Esophagus mucosa (tissue), 1 donor: ENCODE results near the gene VGLL1. TPM values are rescaled to one million over a fixed set of nuclear protein-coding genes. Genes with fewer than 3 reads are reported as not detected.
A peak's percentile ranks its signal among the peaks of the same experiment; 100 is the strongest.

ENCODE experiments used
- ATAC-seq: fragments of 200-7000 bp; cut with Tn5 transposase; one replicate; pipeline ENCODE4 v1.9.1; 2020
- total RNA-seq: library from RNA; stranded (reverse); gene quantifications from one replicate; pipeline ENCODE4 v1.2.4, GENCODE V29; 2023
- donor health status: DM: yes; HTN: yes; CAD: no.

VGLL1 gene
- total RNA-seq, 1 donor from 2014 or later: 0.36 TPM

DNA sequence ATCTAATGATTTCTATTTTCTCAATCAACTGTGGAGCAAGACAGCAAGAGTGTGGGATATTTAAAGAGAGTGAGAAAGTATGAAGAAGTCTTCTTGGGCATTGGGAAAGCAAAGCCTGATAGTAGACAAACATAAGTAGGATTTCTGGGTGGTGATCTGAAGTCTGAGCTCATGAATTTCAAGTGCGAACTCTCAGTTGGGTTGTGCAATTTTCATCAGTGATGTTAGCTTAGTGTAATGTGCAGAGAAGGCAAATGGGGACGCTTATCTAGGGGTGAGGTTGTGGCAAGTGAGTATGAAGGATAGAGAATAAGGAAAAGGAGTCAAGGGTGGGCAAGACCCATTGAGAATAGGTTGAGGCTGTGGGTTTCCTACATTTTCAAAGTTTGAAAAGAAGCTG lies 23.7 kb downstream of the VGLL1 start:
- no peak for ATAC-seq

DNA sequence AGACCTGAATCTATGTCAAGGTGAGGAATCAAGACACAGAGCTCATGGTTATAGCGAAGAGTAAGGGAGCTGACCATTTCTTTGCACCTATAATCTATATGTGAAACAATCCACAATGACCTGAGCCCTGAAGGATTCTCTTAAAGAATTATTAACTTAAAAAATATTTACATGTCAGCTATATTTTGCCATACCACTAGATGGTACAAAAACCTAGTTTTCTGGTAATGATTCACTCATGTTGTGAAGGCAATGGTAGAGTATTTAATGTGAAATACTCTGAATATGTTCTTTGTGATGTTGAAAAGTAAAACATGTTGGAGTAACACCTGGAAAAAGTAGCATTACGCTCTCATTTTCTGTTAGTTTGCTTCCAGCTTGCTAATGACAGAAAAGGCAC lies 40.0 kb downstream of the VGLL1 start:
- ATAC-seq: no peak

DNA sequence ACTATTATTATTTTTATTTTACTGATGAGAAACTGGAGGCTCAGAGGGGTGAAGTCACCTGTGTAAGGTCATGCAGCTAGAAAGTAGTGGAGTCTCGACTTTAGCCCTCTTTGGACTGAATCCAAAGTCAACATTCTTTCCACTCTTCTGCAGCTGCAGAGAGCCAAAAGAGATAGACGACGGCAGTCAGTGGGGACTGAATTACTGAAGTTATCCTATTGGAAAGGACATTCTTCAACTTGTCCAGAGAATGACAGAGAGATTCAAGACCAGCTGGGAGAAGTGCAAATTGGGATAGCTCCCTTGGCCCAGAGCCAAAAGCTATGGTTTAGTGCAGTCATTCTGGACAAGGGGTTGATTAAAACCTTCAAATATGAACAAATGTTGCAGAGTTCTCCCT lies 42.5 kb downstream of the VGLL1 start:
- no peak for ATAC-seq

DNA sequence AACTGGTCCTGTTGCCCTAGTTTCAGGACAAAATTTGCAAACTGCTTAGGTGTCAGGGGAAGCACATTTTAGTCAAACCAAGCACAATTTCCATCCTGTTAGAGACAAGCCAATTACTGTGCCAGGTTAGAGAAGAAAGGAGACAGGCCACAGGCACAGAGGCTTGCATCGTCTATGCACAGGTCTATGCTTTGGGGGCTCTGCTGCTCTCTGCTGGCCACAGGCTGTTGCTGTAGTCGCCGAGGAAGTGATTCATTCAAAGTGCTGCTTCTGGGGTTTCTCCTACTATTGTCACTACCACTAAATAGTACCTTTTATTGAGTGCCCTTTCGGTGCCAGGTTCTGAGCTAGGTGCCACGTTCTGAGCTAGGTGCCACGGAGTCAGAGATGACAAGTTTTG lies 45.5 kb downstream of the VGLL1 start:
- ATAC-seq: peak; percentile 80

DNA sequence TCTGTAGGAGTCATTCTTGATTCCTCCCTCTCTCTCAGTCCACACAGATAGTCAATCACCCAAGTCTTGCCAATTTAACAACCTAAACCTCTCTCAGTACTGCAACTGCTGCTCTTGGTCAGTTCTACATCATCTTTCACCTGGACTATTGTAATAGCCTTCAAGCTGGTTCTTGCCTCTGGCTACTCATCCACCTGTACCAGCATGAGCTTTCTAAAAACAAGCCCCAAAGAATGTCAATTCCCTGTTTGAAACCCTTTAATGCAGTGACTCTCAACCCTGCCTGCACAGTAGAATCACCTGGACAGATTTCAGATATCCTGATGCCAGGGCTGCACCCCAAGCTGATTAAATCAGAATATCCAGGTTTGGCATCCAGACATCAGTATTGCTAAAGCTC lies 48.3 kb downstream of the VGLL1 start:
- no peak for ATAC-seq

DNA sequence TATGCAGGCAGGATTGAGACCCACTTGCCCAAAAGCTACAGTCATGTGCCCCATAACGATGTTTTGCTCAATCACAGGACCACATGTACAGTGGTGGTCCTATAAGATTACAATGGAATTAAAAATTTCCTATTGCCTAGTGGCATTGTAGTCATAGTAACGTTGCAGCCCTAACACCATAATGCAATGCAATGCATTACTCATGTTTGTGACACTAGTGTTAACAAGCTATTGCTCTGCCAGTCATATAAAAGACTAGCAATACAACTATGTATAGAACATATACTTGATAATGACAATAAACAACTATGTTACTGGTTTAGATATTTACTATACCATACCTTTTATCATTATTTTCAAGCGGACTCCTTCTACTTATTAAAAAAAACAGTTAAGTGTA lies 50.6 kb downstream of the VGLL1 start:
- ATAC-seq: no peak

DNA sequence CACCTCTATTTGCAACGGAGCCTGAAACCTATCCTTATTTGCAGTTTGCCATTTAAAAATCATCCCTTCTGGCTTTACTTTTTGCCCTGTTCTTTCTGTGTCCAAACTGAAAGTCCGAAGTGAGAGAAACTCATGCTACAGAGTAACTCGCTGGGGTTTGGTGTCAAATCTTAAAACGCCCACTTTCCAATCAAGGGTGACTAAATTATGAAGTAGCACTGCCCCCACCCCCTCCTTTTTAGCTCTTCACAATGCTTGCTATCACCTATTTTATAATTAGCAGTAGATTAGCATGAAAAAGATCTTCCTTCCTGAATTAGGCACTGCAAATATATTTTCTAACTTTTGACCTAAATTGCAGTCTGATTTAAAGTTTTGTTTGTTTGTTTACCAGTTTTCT lies 52.5 kb downstream of the VGLL1 start:
- ATAC-seq: no peak

DNA sequence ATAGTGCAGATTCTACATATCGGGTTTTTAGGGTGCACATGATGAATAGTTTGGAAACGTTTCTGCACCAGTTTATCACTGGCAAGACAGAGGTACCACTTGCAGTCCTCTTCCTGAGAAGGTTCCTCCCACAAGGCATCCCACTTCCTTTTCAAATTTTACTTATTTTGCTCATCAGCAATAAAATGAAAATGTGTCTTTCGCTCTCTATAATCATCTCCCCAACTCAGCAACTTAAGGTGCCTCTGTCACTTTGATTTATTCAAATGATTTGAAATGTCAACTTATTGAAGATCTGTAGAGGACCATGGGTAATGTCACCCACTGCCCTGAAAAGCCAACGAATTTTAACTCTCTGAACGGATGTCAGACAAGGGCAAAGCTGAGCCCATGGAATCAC lies 53.2 kb downstream of the VGLL1 start:
- no peak for ATAC-seq

DNA sequence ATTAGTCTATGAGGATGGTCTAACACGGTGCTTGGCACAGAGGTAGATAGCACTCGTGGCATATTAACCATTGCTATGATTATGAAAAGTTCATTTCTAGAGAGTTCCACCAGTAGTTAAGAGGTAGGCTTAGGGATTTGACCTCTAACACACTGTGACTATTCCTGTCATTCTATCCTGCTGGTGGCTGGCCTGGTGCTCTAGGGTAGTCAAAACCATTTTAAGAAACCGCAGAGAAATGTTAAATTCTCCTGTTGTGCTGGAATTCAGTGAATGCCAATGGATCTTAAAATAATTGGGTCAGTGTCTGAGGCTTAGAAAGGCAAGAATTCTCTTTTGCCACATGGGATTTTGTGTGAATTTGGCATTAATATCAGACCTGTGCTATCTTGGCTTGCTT lies 53.9 kb downstream of the VGLL1 start:
- ATAC-seq: no peak

DNA sequence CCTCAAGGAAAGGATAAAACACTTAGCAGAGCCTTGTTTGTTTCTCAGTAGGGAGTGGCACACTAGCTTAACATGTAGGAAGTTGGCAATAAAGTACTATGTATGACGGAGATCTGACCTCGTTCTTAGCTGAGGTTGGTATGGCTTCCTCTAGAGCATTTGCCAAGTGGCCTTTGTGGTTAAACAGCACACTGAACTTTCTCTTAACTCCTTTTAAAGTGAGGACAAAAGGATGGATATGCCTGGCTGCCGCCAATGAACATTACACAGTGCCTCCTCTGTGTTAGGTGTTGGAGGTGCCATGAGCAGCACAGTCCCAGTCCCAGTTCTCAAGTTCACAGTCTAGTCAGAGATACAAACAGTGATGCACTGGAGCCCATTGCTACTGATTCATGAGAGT lies 54.4 kb downstream of the VGLL1 start:
- ATAC-seq: peak; percentile 92

DNA sequence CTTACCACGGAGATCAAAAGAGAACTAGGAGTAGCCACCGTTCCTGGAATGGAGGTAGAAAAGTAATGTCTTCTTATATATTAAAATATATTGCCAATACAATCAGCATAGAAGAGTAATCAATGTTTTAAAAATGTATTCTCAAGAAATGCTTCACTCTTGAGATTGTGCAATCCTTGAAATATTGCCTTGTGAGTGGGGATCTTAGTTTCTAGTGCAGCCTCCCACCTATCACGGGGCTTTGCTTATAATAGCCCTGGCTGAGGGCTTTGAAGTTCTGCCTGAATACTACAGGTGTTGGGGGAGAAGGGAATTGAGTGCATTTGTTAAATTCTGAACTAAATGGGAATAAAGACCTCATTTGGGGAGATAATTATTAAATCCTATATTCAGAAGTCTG lies 55.5 kb downstream of the VGLL1 start:
- no peak for ATAC-seq

DNA sequence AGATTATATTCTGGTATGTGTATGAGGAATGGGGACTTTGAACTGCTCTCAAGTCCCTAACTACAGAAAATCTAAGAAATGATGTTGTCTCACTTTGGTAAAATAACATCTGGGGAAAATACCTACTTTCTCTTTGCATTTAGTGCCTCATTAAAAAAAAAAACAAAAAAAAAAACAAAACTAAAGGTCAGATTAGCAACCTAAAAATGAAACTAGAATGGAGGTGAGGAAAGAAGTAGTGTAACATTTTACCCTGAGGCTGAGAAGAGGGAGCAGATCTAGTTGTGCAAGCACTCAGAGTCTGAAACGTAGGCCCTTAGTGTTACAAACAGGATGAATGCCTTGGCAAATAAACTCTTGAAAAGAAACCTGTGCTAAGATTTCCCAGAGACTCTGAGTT lies 56.0 kb downstream of the VGLL1 start:
- ATAC-seq: no peak

DNA sequence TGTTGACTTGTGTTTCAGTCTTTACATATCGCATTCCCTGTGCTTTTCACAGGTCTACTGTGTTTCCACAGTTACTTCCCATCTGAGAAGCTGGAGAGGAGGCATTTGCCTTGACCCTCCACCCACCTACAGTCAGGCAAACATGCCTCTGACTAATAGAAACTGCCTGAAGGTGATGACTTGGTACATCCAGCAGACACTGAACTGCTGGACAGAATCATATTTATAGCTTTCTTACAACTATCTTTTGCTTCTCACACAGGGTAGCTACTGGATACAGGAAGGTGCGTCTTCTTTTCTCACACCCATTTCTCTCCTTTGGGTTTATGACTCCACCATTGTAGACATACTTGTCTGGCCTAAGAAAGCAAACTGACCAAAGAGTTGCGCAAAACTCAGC lies 58.0 kb downstream of the VGLL1 start:
- no peak for ATAC-seq

DNA sequence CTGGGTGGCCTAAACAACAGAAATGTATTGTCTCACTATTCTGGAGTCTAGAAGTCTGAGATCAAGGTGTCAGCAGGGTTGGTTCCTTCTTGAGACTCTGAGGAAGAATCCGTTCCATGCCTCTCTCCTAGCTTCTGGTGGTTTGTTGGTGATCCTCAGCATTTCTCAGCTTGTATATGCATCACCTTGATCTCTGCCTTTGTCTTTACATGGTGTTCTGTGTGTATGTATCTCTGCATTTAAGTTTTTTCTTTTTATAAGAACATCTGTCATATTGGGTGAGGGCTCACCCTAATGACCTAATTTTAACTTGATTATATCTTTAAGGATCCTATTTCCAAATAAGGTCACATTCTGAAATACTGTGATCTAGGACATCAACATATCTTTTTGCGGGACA lies 65.3 kb downstream of the VGLL1 start:
- no peak for ATAC-seq

DNA sequence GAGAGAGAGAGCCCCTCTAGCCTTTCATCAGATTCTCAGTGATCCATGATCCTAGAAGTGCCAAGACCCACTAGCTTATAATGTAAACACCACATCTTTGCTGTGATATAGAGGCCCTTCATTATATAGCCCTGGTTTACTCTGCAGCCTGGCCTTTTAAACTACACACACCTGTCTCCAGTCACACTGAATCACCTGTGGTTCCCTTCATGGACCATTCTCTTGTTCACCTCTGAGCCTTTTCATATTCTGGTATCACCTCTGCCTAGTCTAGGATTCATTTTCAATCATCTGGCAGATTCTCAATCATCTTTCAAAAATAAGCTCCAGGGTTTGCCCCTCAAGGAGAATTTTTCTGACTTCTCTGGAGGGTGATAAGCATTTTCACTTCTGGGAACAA lies 65.9 kb downstream of the VGLL1 start:
- no peak for ATAC-seq

DNA sequence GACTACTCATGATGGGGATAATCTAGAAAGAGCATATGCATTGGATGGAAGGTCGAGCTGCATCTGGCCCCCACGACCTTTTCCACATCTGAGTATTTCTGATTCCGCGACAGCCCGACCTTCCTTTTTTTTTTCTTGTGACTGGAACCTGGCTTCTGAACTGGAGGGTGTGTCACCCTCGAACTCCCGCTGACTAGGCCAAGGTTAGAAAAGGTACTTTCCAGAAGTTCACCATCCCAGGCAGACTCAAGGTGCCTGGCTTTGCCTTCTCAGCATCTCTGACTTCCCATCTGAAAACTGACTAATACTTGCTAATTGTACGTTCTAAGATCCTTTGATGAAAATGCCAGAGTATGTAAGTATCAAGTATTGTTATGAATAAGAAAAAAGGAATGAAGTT lies 66.6 kb downstream of the VGLL1 start:
- ATAC-seq: no peak

DNA sequence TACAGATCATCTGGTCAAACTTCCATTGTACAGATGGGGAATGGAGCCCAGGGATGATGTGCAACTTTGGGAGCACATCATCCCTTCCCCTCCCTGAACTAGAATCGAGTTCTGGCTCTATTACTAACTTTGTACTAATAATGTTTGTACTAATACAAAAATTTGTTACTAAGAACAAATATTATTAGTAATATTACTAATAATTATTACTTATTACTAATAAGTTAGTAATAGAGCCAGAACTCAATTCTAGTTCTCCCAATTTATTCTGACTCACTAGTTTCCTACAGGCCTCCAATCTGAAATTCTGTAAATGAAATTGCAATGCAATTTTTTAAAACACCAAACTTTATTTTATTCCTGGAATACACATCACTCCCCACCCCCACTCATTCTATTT lies 68.0 kb downstream of the VGLL1 start:
- ATAC-seq: no peak

Other genes starting within 250 kb of the VGLL1 start
- gene ADGRG4, start 231.3 kb upstream of the VGLL1 start, total RNA-seq: not detected
- not detected for gene BRS3, start 44.3 kb upstream of the VGLL1 start, total RNA-seq
- gene HTATSF1, start 34.6 kb upstream of the VGLL1 start, total RNA-seq: 18.9 TPM
- not detected for gene CD40LG, start 115.9 kb downstream of the VGLL1 start, total RNA-seq
- gene ARHGEF6, start 248.7 kb downstream of the VGLL1 start, total RNA-seq: 1.2 TPM